Sigmoid colon (tissue), 7 donors: ENCODE data around the gene DPF3. TPM values are rescaled to one million over a fixed set of nuclear protein-coding genes. Genes with fewer than 3 reads are reported as not detected.
A peak's percentile ranks its signal among the peaks of the same experiment; 100 is the strongest.

Experiments
- DNase-seq: peaks from one replicate; pipeline ENCODE4 v3.0.0-alpha.2; 2019
- H3K27ac ChIP-seq, 4 donors: fragments of 200-600 bp; sonication (generic); one replicate each; pipeline ENCODE4 v1.5.1; 2016 to 2019; ENCODE audit warnings: mild to moderate bottlenecking in 1 of 4
- H3K27me3 ChIP-seq, 3 donors: fragments of 200-600 bp; sonication (generic); one replicate each; pipeline ENCODE4 v1.5.1; 2019; ENCODE audit warnings: mild to moderate bottlenecking in 1 of 3
- H3K36me3 ChIP-seq, 4 donors: fragments of 200-600 bp; sonication (generic); one replicate each; pipeline ENCODE4 v1.5.1; 2016 to 2019
- H3K4me1 ChIP-seq, 4 donors: fragments of 200-600 bp; sonication (generic); one replicate each; pipeline ENCODE4 v1.5.1; 2017 to 2019
- H3K4me3 ChIP-seq, 4 donors: fragments of 200-600 bp; sonication (generic); one replicate each; pipeline ENCODE4 v1.5.1; 2017 to 2019; ENCODE audit warnings: mild to moderate bottlenecking in 2 of 4, moderate library complexity in 1 of 4
- H3K9me3 ChIP-seq, 4 donors: fragments of 200-600 bp in 3 of 4; sonication (generic) in 3 of 4; one replicate each; pipeline versions ENCODE4 v1.5.1 to v1.6.1; 2013 to 2019
- EP300 ChIP-seq, 4 donors: sonication (generic); formaldehyde crosslinking; IDR thresholded peaks; one replicate each; pipeline ENCODE4 v1.6.1; 2017; ENCODE audit warnings: antibody characterized with exemption in 4 of 4
- POLR2A ChIP-seq, 2 donors: fragments of 450-650 bp; IDR thresholded peaks; one replicate each; pipeline ENCODE4 v1.6.1; 2016; ENCODE audit warnings: antibody characterized with exemption in 2 of 2, mild to moderate bottlenecking in 2 of 2, moderate library complexity in 2 of 2
- POLR2AphosphoS5 ChIP-seq, 4 donors: sonication (generic); formaldehyde crosslinking; IDR thresholded peaks; one replicate each; pipeline ENCODE4 v1.6.1; 2017; ENCODE audit warnings: antibody characterized with exemption in 4 of 4
- WGBS, 2 donors: extraction: QIAGEN DNeasy Blood & Tissue Kit; methylation state at CpG; one replicate each; pipeline ENCODE4 v1.1.7; 2013; 5-methylcytosine and 5-hydroxymethylcytosine counted together
- intact Hi-C: fragments of 100-400 bp; cut with DNase I; formaldehyde crosslinking; loops from one replicate; pipeline ENCODE4 v1.15.1; 2023
- polyA plus RNA-seq, 3 donors: library from polyadenylated mRNA; stranded (reverse); fragments of 200-250 nt; gene quantifications; one replicate each; pipeline ENCODE4 v1.2.3, GENCODE V29; 2013
- total RNA-seq, 4 donors: library from RNA; depleted of rRNA; stranded (reverse); fragments of >200 nt; gene quantifications; one replicate each; pipeline ENCODE4 v1.1.0, GENCODE V29; 2016
- TF ChIP-seq, protein P1 (sequence below), 4 experiments: fragments of 450-650 bp in 3 of 4; fragments of 200-600 bp in 1 of 4; IDR thresholded peaks; one replicate each; pipeline ENCODE4 v1.5.1; 2016 to 2019; ENCODE audit warnings: antibody characterized with exemption in 4 of 4, mild to moderate bottlenecking in 3 of 4, moderate library complexity in 2 of 4
- donor health status: healthy with polysubstance abuse.
- donor health status: Bipolar disorder and iron deficiency.
- donor health status: healthy.

Gene DPF3
- total and polyA plus RNA-seq, 7 donors, result 0.28 to 4.5 (median 2.3) TPM

DNA sequence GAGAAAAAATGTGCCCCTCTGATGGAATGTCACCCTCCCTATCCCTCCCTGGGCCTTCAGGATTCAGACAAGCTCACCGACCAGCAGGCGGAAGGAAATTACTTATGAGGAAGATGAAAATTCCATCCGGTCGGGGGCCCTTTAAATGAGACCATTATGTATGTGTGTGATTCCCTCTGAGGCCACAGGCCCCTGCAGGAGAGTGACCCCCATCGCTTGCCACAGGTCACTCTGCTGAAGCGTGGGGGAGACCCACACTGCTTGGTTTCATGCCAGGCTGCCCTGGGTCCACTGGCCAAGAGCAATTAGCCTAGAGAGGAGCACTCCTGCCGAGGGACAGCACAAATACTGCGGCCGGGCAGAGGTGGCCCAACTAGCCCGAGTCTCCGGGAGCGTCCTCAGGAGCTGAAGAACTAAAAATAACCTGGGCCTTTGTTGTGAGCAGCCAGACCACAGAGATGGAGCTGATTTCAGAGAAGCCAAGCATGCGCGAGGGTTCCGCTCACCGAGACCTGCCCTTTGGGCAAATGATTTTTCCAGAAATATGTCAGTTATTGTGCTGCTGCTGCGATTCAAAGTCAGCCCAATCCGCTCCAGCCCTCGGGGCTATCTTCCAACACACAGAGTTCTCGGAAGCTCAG, 276.4 kb downstream of the DPF3 start:
- DNase-seq, result no peak
- H3K4me1 ChIP-seq, result peaks cover 0 to 22% (median 8%) of the 10 kb centered on the region in 4 donors
- no peaks in the 10 kb centered on the region for H3K9me3 ChIP-seq
- H3K27me3 ChIP-seq, result no peaks in the 10 kb centered on the region
- H3K36me3 ChIP-seq, result no peaks in the 10 kb centered on the region
- WGBS, 2 donors, result 84 to 88% methylated on average over 20 of the region's 20 CpGs
- intact Hi-C loops, result no loop called here
- H3K27ac ChIP-seq, result peak overlapping the region in 2 of 4 donors; percentile 38 to 41
- H3K4me3 ChIP-seq, result no peak overlapping the region
- TF ChIP-seq, protein P1, sequence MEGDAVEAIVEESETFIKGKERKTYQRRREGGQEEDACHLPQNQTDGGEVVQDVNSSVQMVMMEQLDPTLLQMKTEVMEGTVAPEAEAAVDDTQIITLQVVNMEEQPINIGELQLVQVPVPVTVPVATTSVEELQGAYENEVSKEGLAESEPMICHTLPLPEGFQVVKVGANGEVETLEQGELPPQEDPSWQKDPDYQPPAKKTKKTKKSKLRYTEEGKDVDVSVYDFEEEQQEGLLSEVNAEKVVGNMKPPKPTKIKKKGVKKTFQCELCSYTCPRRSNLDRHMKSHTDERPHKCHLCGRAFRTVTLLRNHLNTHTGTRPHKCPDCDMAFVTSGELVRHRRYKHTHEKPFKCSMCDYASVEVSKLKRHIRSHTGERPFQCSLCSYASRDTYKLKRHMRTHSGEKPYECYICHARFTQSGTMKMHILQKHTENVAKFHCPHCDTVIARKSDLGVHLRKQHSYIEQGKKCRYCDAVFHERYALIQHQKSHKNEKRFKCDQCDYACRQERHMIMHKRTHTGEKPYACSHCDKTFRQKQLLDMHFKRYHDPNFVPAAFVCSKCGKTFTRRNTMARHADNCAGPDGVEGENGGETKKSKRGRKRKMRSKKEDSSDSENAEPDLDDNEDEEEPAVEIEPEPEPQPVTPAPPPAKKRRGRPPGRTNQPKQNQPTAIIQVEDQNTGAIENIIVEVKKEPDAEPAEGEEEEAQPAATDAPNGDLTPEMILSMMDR (IDR thresholded peaks at IDR 0.05), result no peak
- TF ChIP-seq EP300 (IDR thresholded peaks at IDR 0.05), result no peak

DNA sequence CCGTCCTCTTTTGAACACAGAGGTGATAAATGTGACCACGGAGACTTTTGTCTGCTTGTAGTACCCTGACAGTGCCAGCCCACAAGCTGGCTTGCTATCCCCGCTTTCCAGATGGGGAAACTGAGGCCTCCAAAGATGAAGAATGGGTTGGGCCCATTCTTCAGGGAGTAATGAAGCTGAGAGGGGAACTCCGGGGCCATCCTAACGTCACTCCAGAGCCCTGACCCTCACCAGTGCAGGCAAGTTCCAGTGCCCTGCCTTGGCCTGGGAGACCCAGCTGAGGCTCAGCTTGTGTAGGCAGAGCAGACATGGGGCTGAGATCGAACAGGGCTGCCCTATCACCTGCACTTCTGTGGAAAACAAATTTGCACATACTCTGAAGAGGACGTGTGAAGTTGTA, 277.1 kb downstream of the DPF3 start:
- peaks cover 0 to 22% (median 8%) of the 10 kb centered on the region in 4 donors for H3K4me1 ChIP-seq
- no peaks in the 10 kb centered on the region for H3K36me3 ChIP-seq
- intact Hi-C loops, result no loop called here
- no peak overlapping the region for H3K4me3 ChIP-seq
- no peaks in the 10 kb centered on the region for H3K27me3 ChIP-seq
- DNase-seq, result no peak
- 85 to 88% methylated on average over 7 of the region's 7 CpGs for WGBS, 2 donors
- peak overlapping the region in 2 of 4 donors; percentile 38 to 41 for H3K27ac ChIP-seq
- no peak for TF ChIP-seq POLR2AphosphoS5 (IDR thresholded peaks at IDR 0.05)
- no peak for TF ChIP-seq EP300 (IDR thresholded peaks at IDR 0.05)
- TF ChIP-seq, protein P1 (IDR thresholded peaks at IDR 0.05), result no peak
- TF ChIP-seq POLR2A (IDR thresholded peaks at IDR 0.05), result no peak
- no peaks in the 10 kb centered on the region for H3K9me3 ChIP-seq

DNA sequence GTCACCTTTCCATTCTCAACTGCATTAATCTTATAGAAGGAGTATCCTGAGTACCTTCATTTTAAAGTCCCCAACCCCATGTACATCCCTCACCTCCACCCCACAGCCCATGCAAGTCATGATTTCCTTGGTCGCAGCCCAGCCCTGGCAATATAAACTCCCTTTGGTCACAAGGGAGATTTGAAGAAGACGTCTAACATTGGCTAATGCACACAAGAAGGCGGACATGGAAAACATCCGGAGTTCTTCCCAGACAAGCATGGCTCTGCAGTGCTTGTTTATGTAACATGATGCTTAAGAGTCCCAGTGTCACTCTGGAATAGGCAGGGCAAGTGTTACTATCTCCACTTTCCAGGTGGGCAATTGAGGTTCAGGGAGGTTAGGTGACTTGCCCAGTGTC, 277.6 kb downstream of the DPF3 start:
- H3K9me3 ChIP-seq, result no peaks in the 10 kb centered on the region
- peaks cover 0 to 22% (median 8%) of the 10 kb centered on the region in 4 donors for H3K4me1 ChIP-seq
- no peak for TF ChIP-seq EP300 (IDR thresholded peaks at IDR 0.05)
- TF ChIP-seq POLR2AphosphoS5 (IDR thresholded peaks at IDR 0.05), result peak in 1 of 4 donors; percentile 52
- peak overlapping the region in 1 of 4 donors; percentile 38 for H3K27ac ChIP-seq
- intact Hi-C loops, result no loop called here
- no peaks in the 10 kb centered on the region for H3K36me3 ChIP-seq
- no peak for DNase-seq
- H3K4me3 ChIP-seq, result no peak overlapping the region
- WGBS, 2 donors, result 74 to 77% methylated on average over 4 of the region's 4 CpGs
- no peaks in the 10 kb centered on the region for H3K27me3 ChIP-seq

DNA sequence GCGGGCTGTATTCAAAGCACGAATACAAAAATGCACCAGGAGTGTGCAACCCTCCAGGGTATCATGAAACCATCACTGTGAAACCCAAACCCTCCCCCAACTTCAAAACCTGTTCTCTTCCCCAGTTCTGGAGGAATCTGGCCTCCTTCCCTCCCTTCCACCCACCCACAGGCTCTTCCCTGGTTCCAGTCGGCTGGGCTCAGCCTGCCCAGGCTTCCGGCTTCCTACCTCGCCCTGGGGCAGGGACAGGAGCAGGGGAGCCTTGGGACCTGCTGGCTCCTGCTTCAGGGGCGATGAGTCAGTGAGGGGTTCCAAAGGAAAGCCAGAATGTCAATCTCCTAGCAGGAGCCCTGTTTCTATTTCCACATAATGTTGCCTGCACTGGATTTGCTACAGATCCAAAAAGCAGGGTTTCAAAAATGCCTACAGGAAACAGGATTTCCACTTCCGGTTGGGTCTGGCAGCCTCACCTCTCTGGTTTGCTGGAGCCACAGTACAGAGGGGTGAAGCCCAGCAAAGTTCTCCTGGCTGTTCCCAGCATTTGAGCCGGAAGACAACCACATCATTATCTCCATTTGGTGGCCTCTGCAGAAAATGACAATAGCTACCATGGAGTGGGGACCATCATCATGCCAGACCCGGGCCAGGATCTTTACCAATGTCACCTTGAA, 278.3 kb downstream of the DPF3 start:
- H3K4me1 ChIP-seq, result peaks cover 0 to 22% (median 8%) of the 10 kb centered on the region in 4 donors
- intact Hi-C loops, result no loop called here
- no peaks in the 10 kb centered on the region for H3K36me3 ChIP-seq
- no peaks in the 10 kb centered on the region for H3K9me3 ChIP-seq
- TF ChIP-seq EP300 (IDR thresholded peaks at IDR 0.05) (no peak), POLR2A (IDR thresholded peaks at IDR 0.05) (no peak), POLR2AphosphoS5 (IDR thresholded peaks at IDR 0.05) (no peak)
- TF ChIP-seq, protein P1 (IDR thresholded peaks at IDR 0.05), result no peak
- H3K27me3 ChIP-seq, result no peaks in the 10 kb centered on the region
- no peak overlapping the region for H3K4me3 ChIP-seq
- H3K27ac ChIP-seq, result peak overlapping the region in 2 of 4 donors; percentile 28 to 38
- 79 to 86% methylated on average over 9 of the region's 9 CpGs for WGBS, 2 donors
- DNase-seq, result no peak

DNA sequence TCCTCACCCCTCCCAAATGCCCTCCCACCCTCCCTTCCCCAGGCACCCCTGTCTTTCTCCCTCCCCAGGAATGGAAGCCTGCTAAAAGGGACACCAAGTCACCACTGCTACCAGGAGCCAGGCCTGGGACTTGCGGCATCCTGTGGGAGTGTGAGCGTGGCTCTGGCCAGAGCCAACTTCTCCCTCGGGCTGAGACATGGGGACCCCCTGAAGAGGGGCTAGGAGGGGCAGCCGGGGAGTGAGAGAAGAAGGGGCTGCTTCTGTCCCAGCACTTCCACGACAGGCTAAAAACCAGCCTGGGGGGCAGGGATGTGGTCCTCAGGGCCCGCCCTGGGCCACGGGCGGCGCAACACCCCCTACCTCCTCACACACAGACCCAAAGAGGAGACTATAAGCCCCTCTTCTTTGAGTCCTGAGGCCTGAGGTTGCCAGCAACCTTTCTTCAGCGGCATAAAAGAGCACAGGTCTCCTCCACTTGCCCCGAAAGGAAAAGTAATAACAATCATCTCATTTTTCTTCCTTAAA, 278.9 kb downstream of the DPF3 start:
- no peak for DNase-seq
- Histone ChIP-seq H3K9me3 (no peaks in the 10 kb centered on the region), H3K27me3 (no peaks in the 10 kb centered on the region), H3K36me3 (no peaks in the 10 kb centered on the region), H3K4me3 (no peak overlapping the region), H3K4me1 (peaks cover 0 to 22% (median 8%) of the 10 kb centered on the region in 4 donors), H3K27ac (peak overlapping the region in 1 of 4 donors; percentile 38)
- 89 to 90% methylated on average over 11 of the region's 11 CpGs for WGBS, 2 donors
- intact Hi-C loops, result no loop called here
- TF ChIP-seq POLR2AphosphoS5 (IDR thresholded peaks at IDR 0.05), result no peak
- TF ChIP-seq EP300 (IDR thresholded peaks at IDR 0.05), result no peak
- TF ChIP-seq POLR2A (IDR thresholded peaks at IDR 0.05), result no peak
- TF ChIP-seq, protein P1 (IDR thresholded peaks at IDR 0.05), result no peak
